Amniotic epithelial cell (primary cell): Measurements from ENCODE around the gene RFC4.

ENCODE experiments used
- DNase-seq: peaks from one replicate; pipeline ENCODE4 v3.0.0-alpha.2; 2010; ENCODE audit warnings: low read depth

Gene RFC4

GRCh38 chr3:186743666-186744065, 62.6 kb downstream of the RFC4 start:
- DNase-seq: no peak

GRCh38 chr3:186742618-186743380, 63.5 kb downstream of the RFC4 start:
- DNase-seq: peak; percentile 17
